H1 (cell line): ENCODE data around the gene TMEM255B. TPM values are rescaled to one million over a fixed set of nuclear protein-coding genes. Genes with fewer than 3 reads are reported as not detected.

Experiments used
- CTCF ChIA-PET: fragments of 300-600 bp; sonication (Branson Sonifier 250); formaldehyde crosslinking; loops from one replicate; lab custom pipeline; 2021; ENCODE audit not compliant: partially characterized antibody; lab: Charles Lee
- POLR2A ChIA-PET: fragments of 300-600 bp; sonication (Branson Sonifier 250); formaldehyde crosslinking; loops from one replicate; lab custom pipeline; 2021; ENCODE audit warnings: inconsistent platforms; ENCODE audit not compliant: partially characterized antibody; lab: Charles Lee
- DNase-seq, 2 experiments: peaks; one replicate each; pipeline versions ENCODE4 v3.0.0 to v3.0.0-alpha.2; 2010 to 2022; ENCODE audit warnings: low spot score in 2 of 2, low read depth in 1 of 2, mixed read lengths in 1 of 2
- FAIRE-seq: peaks from 2 replicates; lab custom pipeline; 2011; peaks lifted over from hg19 to GRCh38; lab: Jason Lieb, UNC
- H2AFZ ChIP-seq: 2 replicates; pipeline ENCODE4 v1.8.1; 2012; ENCODE audit warnings: low read length, inconsistent platforms
- H2AK5ac ChIP-seq: 2 replicates; pipeline ENCODE4 v1.6.1; 2013; ENCODE audit warnings: low read depth, low read length
- H2BK120ac ChIP-seq: replicated peaks from 2 replicates; pipeline ENCODE3; 2013; ENCODE audit warnings: low read depth, low read length, inconsistent platforms
- H2BK12ac ChIP-seq: 2 replicates; pipeline ENCODE4 v1.6.1; 2013; ENCODE audit warnings: low read depth, low read length
- H2BK15ac ChIP-seq: 2 replicates; pipeline ENCODE4 v1.6.1; 2013; ENCODE audit warnings: low read length
- H2BK20ac ChIP-seq: 2 replicates; pipeline ENCODE4 v1.6.1; 2013; ENCODE audit warnings: low read length
- H2BK5ac ChIP-seq: 2 replicates; pipeline ENCODE4 v1.6.1; 2013; ENCODE audit warnings: low read depth, low read length
- H3K14ac ChIP-seq: 2 replicates; pipeline ENCODE4 v1.6.1; 2013; ENCODE audit warnings: inconsistent platforms; ENCODE audit not compliant: insufficient read length
- H3K18ac ChIP-seq: 2 replicates; pipeline ENCODE4 v1.6.1; 2013; ENCODE audit warnings: low read length; ENCODE audit errors: extremely low read depth
- H3K23ac ChIP-seq: 2 replicates; pipeline ENCODE4 v1.6.1; 2013; ENCODE audit warnings: inconsistent platforms; ENCODE audit not compliant: insufficient read length
- H3K23me2 ChIP-seq: 2 replicates; pipeline ENCODE4 v1.6.1; 2013; ENCODE audit warnings: low read depth, low read length
- H3K27ac ChIP-seq: 2 replicates; pipeline ENCODE4 v1.6.1; 2011; ENCODE audit warnings: low read depth, low read length, inconsistent platforms
- H3K27me3 ChIP-seq, 4 experiments: replicated peaks in 1 of 4; 1 replicate in 1 of 4; 2 replicates in 3 of 4; pipeline versions ENCODE4 v1.6.1 to v1.8.1; 2011 to 2013; ENCODE audit warnings: low read length in 3 of 4, mild to moderate bottlenecking in 3 of 4, inconsistent platforms in 2 of 4, mixed read lengths in 2 of 4, moderate library complexity in 1 of 4; ENCODE audit not compliant: control insufficient read depth in 3 of 4, insufficient read depth in 3 of 4; ENCODE audit errors: extremely low read depth in 1 of 4
- H3K36me3 ChIP-seq, 4 experiments: 2 replicates each; pipeline versions ENCODE4 v1.6.1 to v1.8.1; 2011 to 2013; ENCODE audit warnings: mild to moderate bottlenecking in 4 of 4, low read length in 3 of 4, moderate library complexity in 2 of 4, control low read depth in 1 of 4, inconsistent platforms in 1 of 4; ENCODE audit not compliant: insufficient read depth in 4 of 4, control insufficient read depth in 2 of 4
- H3K4ac ChIP-seq: replicated peaks from 2 replicates; pipeline ENCODE3; 2013; ENCODE audit warnings: low read length, low read depth, mixed read lengths, inconsistent platforms; ENCODE audit not compliant: insufficient read length
- H3K4me1 ChIP-seq, 4 experiments: replicated peaks in 1 of 4; 1 replicate in 1 of 4; 2 replicates in 3 of 4; pipeline versions ENCODE4 v1.6.1 to v1.8.1; 2011 to 2013; ENCODE audit warnings: low read length in 3 of 4, inconsistent platforms in 2 of 4, mixed read lengths in 1 of 4; ENCODE audit not compliant: insufficient read depth in 4 of 4, control insufficient read depth in 3 of 4
- H3K4me2 ChIP-seq, 2 experiments: 2 replicates each; pipeline versions ENCODE4 v1.6.1 to v1.8.1; 2011 to 2013; ENCODE audit warnings: low read depth in 2 of 2, low read length in 2 of 2, control low read depth in 1 of 2, inconsistent platforms in 1 of 2, mild to moderate bottlenecking in 1 of 2; ENCODE audit not compliant: insufficient read depth in 1 of 2
- H3K4me3 ChIP-seq, 4 experiments: fragments of 200-600, 300-600 bp in 1 of 4; sonication (generic), shearing (Covaris generic), sonication (Bioruptor Twin) in 1 of 4; 2 replicates each; pipeline versions ENCODE4 v1.5.1 to v1.8.1; 2011 to 2016; ENCODE audit warnings: low read length in 4 of 4, low read depth in 3 of 4, control low read depth in 2 of 4, inconsistent platforms in 2 of 4, mild to moderate bottlenecking in 2 of 4, mixed read lengths in 1 of 4, moderate library complexity in 1 of 4; ENCODE audit not compliant: insufficient read depth in 2 of 4; ENCODE audit errors: extremely low read depth in 1 of 4
- H3K56ac ChIP-seq: replicated peaks from 2 replicates; pipeline ENCODE3; 2013; ENCODE audit warnings: low read depth, mild to moderate bottlenecking, mixed read lengths, low read length, inconsistent platforms; ENCODE audit not compliant: insufficient read length
- H3K79me1 ChIP-seq: 2 replicates; pipeline ENCODE4 v1.6.1; 2013; ENCODE audit warnings: low read depth, low read length, control low read depth
- H3K79me2 ChIP-seq, 2 experiments: 2 replicates each; pipeline versions ENCODE4 v1.6.1 to v1.8.1; 2012 to 2013; ENCODE audit warnings: low read length in 2 of 2, mild to moderate bottlenecking in 2 of 2, inconsistent platforms in 1 of 2; ENCODE audit not compliant: insufficient read depth in 2 of 2, control insufficient read depth in 1 of 2
- H3K9ac ChIP-seq, 4 experiments: replicated peaks in 1 of 4; 1 replicate in 1 of 4; 2 replicates in 3 of 4; pipeline versions ENCODE4 v1.6.1 to v1.8.1; 2011 to 2013; ENCODE audit warnings: low read depth in 3 of 4, low read length in 3 of 4, control low read depth in 2 of 4, mild to moderate bottlenecking in 2 of 4, moderate library complexity in 2 of 4, inconsistent platforms in 1 of 4; ENCODE audit errors: extremely low read depth in 1 of 4
- H3K9me3 ChIP-seq, 2 experiments: 2 replicates each; pipeline versions ENCODE4 v1.6.1 to v1.8.1; 2012 to 2013; ENCODE audit warnings: mild to moderate bottlenecking in 2 of 2, moderate library complexity in 2 of 2, control low read depth in 1 of 2, inconsistent platforms in 1 of 2, low read depth in 1 of 2, low read length in 1 of 2, mixed read lengths in 1 of 2; ENCODE audit not compliant: insufficient read depth in 2 of 2
- H4K20me1 ChIP-seq, 2 experiments: replicated peaks in 1 of 2; 2 replicates each; pipeline versions ENCODE3 to v1.8.1; 2011 to 2013; ENCODE audit warnings: inconsistent platforms in 2 of 2, low read length in 2 of 2, mild to moderate bottlenecking in 1 of 2; ENCODE audit not compliant: insufficient read depth in 2 of 2, control insufficient read depth in 1 of 2
- H4K5ac ChIP-seq: 2 replicates; pipeline ENCODE4 v1.6.1; 2013; ENCODE audit warnings: low read length, low read depth, mixed read lengths, inconsistent platforms; ENCODE audit not compliant: insufficient read length
- H4K8ac ChIP-seq: 2 replicates; pipeline ENCODE4 v1.8.0; 2013; ENCODE audit warnings: mild to moderate bottlenecking, moderate library complexity, low read length, inconsistent platforms; ENCODE audit not compliant: insufficient read depth; ENCODE audit errors: extremely low read depth
- H4K91ac ChIP-seq: replicated peaks from 2 replicates; pipeline ENCODE3; 2013; ENCODE audit warnings: low read length, mixed read lengths, inconsistent platforms; ENCODE audit not compliant: insufficient read length
- ASH2L ChIP-seq: fragments of 200-600, 300-600 bp; sonication (generic); IDR thresholded peaks from one replicate; pipeline ENCODE4 v1.7.1; 2017; ENCODE audit warnings: low read length
- CBX8 ChIP-seq: fragments of 300-800, 300-1000 bp; sonication (generic); IDR thresholded peaks from 2 replicates; pipeline ENCODE4 v1.7.1; 2016; ENCODE audit warnings: low read depth, low read length, borderline replicate concordance
- CTCF ChIP-seq, 3 experiments: IDR thresholded peaks; 1 replicate in 2 of 3; 2 replicates in 1 of 3; pipeline versions ENCODE4 v1.5.1 to v1.6.1; 2011; ENCODE audit warnings: low read length in 3 of 3, mild to moderate bottlenecking in 3 of 3, inconsistent platforms in 2 of 3, low read depth in 1 of 3, moderate library complexity in 1 of 3; ENCODE audit not compliant: insufficient read depth in 1 of 3; ENCODE audit errors: control extremely low read depth in 1 of 3
- RNF2 ChIP-seq: fragments of 200-900, 300-1000 bp; sonication (generic); IDR thresholded peaks from 2 replicates; pipeline ENCODE4 v1.7.1; 2016; ENCODE audit warnings: borderline replicate concordance, low read depth, mild to moderate bottlenecking, antibody characterized with exemption, low read length; ENCODE audit not compliant: poor library complexity, severe bottlenecking; ENCODE audit errors: missing control alignments
- RXRA ChIP-seq: IDR thresholded peaks from 2 replicates; pipeline ENCODE4 v1.6.1; 2011; ENCODE audit warnings: low read depth, mild to moderate bottlenecking, low read length, moderate library complexity; ENCODE audit not compliant: insufficient read depth
- SP2 ChIP-seq: IDR thresholded peaks from 2 replicates; pipeline ENCODE4 v1.6.1; 2012; ENCODE audit warnings: mild to moderate bottlenecking, low read length, inconsistent platforms
- SP4 ChIP-seq: IDR thresholded peaks from 2 replicates; pipeline ENCODE4 v1.6.1; 2012; ENCODE audit warnings: low read length, inconsistent platforms
- SRF ChIP-seq: IDR thresholded peaks from 2 replicates; pipeline ENCODE4 v1.6.1; 2011; ENCODE audit warnings: mild to moderate bottlenecking, low read depth, low read length, moderate library complexity
- WGBS, 2 experiments: shearing (Covaris generic) in 1 of 2; methylation state at CpG; one replicate each; pipeline versions ENCODE4 v1.1.6 to v1.1.7; 2013 to 2015; ENCODE audit warnings: low lambda C conversion rate in 2 of 2, mixed read lengths in 2 of 2, inconsistent platforms in 1 of 2, low coverage in 1 of 2, missing lambda C conversion rate in 1 of 2; ENCODE audit not compliant: insufficient replicate concordance in 2 of 2, insufficient coverage in 1 of 2, insufficient read length in 1 of 2; ENCODE audit errors: extremely low coverage in 1 of 2, missing lambda C conversion rate in 1 of 2; 5-methylcytosine and 5-hydroxymethylcytosine counted together
- polyA plus RNA-seq, 7 experiments: library from polyadenylated mRNA; depleted of rRNA in 3 of 7; stranded (reverse) in 5 of 7; unstranded in 2 of 7; fragments of >200 nt in 5 of 7; fragments of 200-250 nt in 2 of 7; gene quantifications; 1 replicate in 5 of 7; 2 replicates in 1 of 7; 4 replicates in 1 of 7; pipeline versions ENCODE4 v1.2.1 to v1.2.3, GENCODE V29; 2011 to 2013; ENCODE audit warnings: missing spikeins in 2 of 7, mixed read lengths in 2 of 7
- total RNA-seq: library from RNA; stranded (reverse); fragmentation: NEBNext Ultra II Directional; extraction: Animal tissue kit (Norgen Biotek cat#: 25700); gene quantifications from 2 replicates; pipeline ENCODE4 v1.2.1, GENCODE V29; 2021

TMEM255B gene
- total and polyA plus RNA-seq, 2 of the 8 experiments (the other 6 are each of a cell fraction or from before 2014, with no cell fraction given), result 3.4 to 4.4 TPM

GRCh38 chr13:113728571-113729054 is 30.4 kb upstream of the TMEM255B start:
- Histone ChIP-seq H2AFZ (no peak overlapping the region), H2BK120ac (no peak overlapping the region), H3K18ac (no peak overlapping the region), H3K4me3 (no peak overlapping the region), H3K79me1 (no peaks in the 10 kb centered on the region), H3K9me3 (peaks cover 6 to 27% of the 10 kb centered on the region in 2 experiments; a peak in 3 of 4 replicates), H2BK15ac (no peak overlapping the region), H2BK5ac (no peak overlapping the region), H4K8ac (0 out of 2 replicates have a peak overlapping the region, but pooled peaks have one; percentile 25), H4K5ac (no peak overlapping the region), H3K79me2 (no peaks in the 10 kb centered on the region), H3K27me3 (peaks cover 0 to 5% (median under 1%) of the 10 kb centered on the region in 4 experiments; a peak in 3 of 7 replicates), H3K4me2 (no peak overlapping the region), H2BK20ac (no peak overlapping the region), H3K14ac (no peak overlapping the region), H3K4me1 (peaks cover 0 to 4% (median 3%) of the 10 kb centered on the region in 4 experiments; a peak in 2 of 7 replicates), H2BK12ac (no peak overlapping the region), H3K23me2 (no peaks in the 10 kb centered on the region; the same call in 1 of the 2 replicates), H3K23ac (no peak overlapping the region), H3K27ac (no peak overlapping the region), H3K4ac (no peak overlapping the region), H3K36me3 (no peaks in the 10 kb centered on the region), H2AK5ac (no peak overlapping the region), H3K9ac (no peak overlapping the region), H4K20me1 (peaks cover 0 to 4% of the 10 kb centered on the region in 2 experiments), H3K56ac (no peak overlapping the region), H4K91ac (no peak overlapping the region)
- DNase-seq, result no peak
- ChIA-PET POLR2A (interaction anchor here (0.6 kb wide), 1 partner anchor 188 kb away, joined by 3 read pairs; no protein-coding TSS in a partner anchor), CTCF (interaction anchor here (0.6 to 1.5 kb wide), 3 partner anchors 13 to 74 kb away, joined by 3 to 8 read pairs (median 6); no protein-coding TSS in a partner anchor)
- FAIRE-seq, result no peak
- 94% methylated on average over 14 of the region's 16 CpGs; no CpG with 5 or more reads in 1 of the 2 experiments for WGBS, 2 experiments
- TF ChIP-seq RXRA, result no peak
- no peak for TF ChIP-seq SP4
- no peak for TF ChIP-seq ASH2L
- no peak for TF ChIP-seq CBX8
- no peak for TF ChIP-seq SP2
- TF ChIP-seq RNF2, result no peak
- TF ChIP-seq SRF, result no peak
- no peak for TF ChIP-seq CTCF (IDR thresholded peaks at IDR 0.05; ENCODE audit: control extremely low read depth in 1 of 3, insufficient read depth in 1 of 3, low read depth in 1 of 3, low read length in 3 of 3)
